Ovary (tissue), 3 donors: ENCODE results near the gene MAML1.
A peak's percentile ranks its signal among the peaks of the same experiment; 100 is the strongest.

Experiments
- CTCF ChIP-seq, 3 donors: fragments of 450-650 bp in 2 of 3; fragments of 200-600 bp in 1 of 3; IDR thresholded peaks; one replicate each; pipeline versions ENCODE4 v1.5.1 to v1.8.0; 2016 to 2022; ENCODE audit warnings: antibody characterized with exemption in 3 of 3, mild to moderate bottlenecking in 1 of 3
- POLR2A ChIP-seq: fragments of 450-650 bp; IDR thresholded peaks from one replicate; pipeline ENCODE4 v1.6.1; 2017; ENCODE audit warnings: antibody characterized with exemption, mild to moderate bottlenecking, moderate library complexity
- donor health status: DM: no; HTN: no; CAD: no.

DNA sequence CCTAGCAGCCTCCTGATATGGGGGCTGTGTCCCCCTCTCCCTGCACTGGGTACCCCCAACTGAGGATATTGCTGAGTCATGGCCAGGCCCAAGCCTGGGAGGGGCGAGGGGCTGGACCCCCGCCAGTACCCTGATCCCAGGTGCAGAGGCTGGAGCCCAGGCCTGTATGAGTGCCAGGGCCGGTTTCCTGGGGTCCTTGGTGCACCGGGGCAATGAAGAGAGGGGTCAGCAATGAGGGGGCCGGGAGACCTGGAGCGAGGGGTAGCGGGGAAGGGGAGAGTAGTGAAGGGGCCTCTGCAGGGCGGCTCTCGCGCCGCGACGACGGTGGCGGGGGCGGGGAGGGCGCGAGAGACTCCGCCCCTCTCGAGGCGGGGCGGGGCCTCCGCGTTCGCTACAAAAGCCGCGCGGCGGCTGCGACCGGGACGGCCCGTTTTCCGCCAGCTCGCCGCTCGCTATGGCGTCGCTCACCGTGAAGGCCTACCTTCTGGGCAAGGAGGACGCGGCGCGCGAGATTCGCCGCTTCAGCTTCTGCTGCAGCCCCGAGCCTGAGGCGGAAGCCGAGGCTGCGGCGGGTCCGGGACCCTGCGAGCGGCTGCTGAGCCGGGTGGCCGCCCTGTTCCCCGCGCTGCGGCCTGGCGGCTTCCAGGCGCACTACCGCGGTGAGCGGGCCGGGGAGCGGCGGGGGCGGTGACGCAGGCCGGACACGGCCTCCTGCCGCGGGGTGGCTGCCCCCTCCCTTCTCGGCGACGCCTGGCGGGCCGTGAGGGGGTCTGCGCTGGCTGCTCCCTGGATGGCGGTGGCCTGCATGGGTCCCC lies 88.1 kb downstream of the MAML1 start, which contains the start of gene SQSTM1:
- peak in 2 of 3 donors; percentile 12 to 37 for TF ChIP-seq CTCF (IDR thresholded peaks at IDR 0.05)
- TF ChIP-seq POLR2A: peak; percentile 97
